ENCODE results near the gene CATSPER4. TPM values are rescaled to one million over a fixed set of nuclear protein-coding genes. Genes with fewer than 3 reads are reported as not detected.

CATSPER4 gene
- total RNA-seq, 5 donors from 2014 or later (not counting 1 experiment from before 2014, with no cell fraction given), result not detected

DNA sequence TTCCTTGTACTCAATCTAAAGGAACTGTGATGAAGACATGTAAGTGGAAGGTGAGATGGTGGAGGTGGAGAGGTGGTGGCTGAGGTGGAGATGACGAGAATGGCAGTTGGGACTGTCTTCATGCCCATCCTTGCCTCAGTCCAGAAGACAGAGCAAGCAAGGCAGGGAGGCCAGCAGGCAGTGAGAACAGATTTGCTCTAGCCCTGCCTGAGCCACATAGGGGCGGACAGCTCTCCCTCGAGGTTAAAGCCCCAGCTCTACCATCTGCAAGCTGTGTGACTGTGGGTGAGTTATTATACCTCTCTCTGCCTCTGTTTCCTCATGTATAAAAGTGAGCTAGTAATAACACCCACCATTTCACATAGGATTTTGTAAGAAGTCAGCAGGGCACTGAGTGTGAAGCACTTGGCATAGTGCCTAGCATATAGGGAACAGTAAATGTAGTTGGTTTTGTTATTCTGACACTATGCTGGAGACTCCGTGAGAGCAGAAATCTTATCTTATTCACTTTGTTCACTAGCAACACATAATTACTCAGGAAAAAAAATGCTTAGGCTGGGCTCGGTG is 36.4 kb upstream of the CATSPER4 start:
- peaks cover 12 to 23% of the 10 kb centered on the region in 2 donors for H3K27me3 Mint-ChIP-seq
- H3K4me1 ChIP-seq (ENCODE audit: control insufficient read depth in 1 of 2, extremely low read depth in 1 of 2, insufficient read depth in 2 of 2, low read length in 2 of 2), result peaks cover 0 to 6% of the 10 kb centered on the region in 2 experiments
- H3K4me3 Mint-ChIP-seq, result no peak overlapping the region
- peaks cover 0 to 3% (median 3%) of the 10 kb centered on the region in 3 donors for H3K4me1 Mint-ChIP-seq
- WGBS (ENCODE audit: insufficient coverage), result 100% methylated on average over 1 of the region's 5 CpGs
- H3K4me3 ChIP-seq (ENCODE audit: control insufficient read depth in 1 of 2, extremely low read depth in 1 of 2, low read length in 1 of 2), result no peak overlapping the region
- H3K9me3 Mint-ChIP-seq, result no peaks in the 10 kb centered on the region
- ChIA-PET CTCF (interaction anchor here in 1 of 2 donors (1.6 kb wide), 1 partner anchor 27 kb away, joined by 4 read pairs; no protein-coding TSS in a partner anchor), POLR2A (no interaction called here)
- H3K27ac ChIP-seq (ENCODE audit: low read length), result no peak overlapping the region
- no peaks in the 10 kb centered on the region for H3K36me3 Mint-ChIP-seq
- DNase-seq (no peak), ATAC-seq (replicated peaks in 1 of 4) (no peak)
- H3K36me3 ChIP-seq (ENCODE audit: control insufficient read depth in 2 of 2, extremely low read depth in 1 of 2, insufficient read depth in 1 of 2, low read length in 1 of 2), result no peaks in the 10 kb centered on the region
- peaks cover 0 to 49% of the 10 kb centered on the region in 2 experiments for H3K27me3 ChIP-seq (replicated peaks in 1 of 2; ENCODE audit: control insufficient read depth in 2 of 2, extremely low read depth in 1 of 2, insufficient read depth in 2 of 2, low read length in 1 of 2)
- no peaks in the 10 kb centered on the region for H3K9me3 ChIP-seq
- H3K27ac Mint-ChIP-seq, result no peak overlapping the region

DNA sequence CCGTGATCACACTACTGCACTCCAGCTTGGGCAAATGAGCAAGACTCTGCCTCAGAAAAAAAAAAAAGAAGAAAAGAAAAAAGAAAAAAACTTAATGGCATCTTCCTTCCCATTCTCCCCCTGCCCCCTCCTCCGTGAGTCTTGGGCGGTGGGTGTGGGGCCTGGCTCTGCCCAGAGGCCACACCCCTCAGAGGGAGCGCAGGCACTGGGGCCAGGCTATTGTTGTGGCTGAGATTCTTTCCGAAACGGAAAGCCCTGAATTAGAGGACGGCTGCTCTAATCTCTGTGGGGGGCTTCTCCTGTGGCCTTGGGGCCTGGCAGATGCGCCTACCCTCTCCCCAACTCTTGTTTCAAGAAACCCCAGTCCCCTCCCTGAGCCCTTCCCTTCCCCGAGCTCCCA is 35.7 kb upstream of the CATSPER4 start:
- no peaks in the 10 kb centered on the region for H3K9me3 Mint-ChIP-seq
- no peak overlapping the region for H3K27ac Mint-ChIP-seq
- ChIA-PET POLR2A (no interaction called here), CTCF (interaction anchor here in 1 of 2 donors (1.6 to 1.8 kb wide), 2 partner anchors 10 to 28 kb away, joined by 4 to 5 read pairs; no protein-coding TSS in a partner anchor)
- Histone ChIP-seq H3K27ac (ENCODE audit: low read length) (no peak overlapping the region), H3K36me3 (ENCODE audit: control insufficient read depth in 2 of 2, extremely low read depth in 1 of 2, insufficient read depth in 1 of 2, low read length in 1 of 2) (no peaks in the 10 kb centered on the region), H3K9me3 (no peaks in the 10 kb centered on the region), H3K27me3 (replicated peaks in 1 of 2; ENCODE audit: control insufficient read depth in 2 of 2, extremely low read depth in 1 of 2, insufficient read depth in 2 of 2, low read length in 1 of 2) (peaks cover 0 to 54% of the 10 kb centered on the region in 2 experiments), H3K4me1 (ENCODE audit: control insufficient read depth in 1 of 2, extremely low read depth in 1 of 2, insufficient read depth in 2 of 2, low read length in 2 of 2) (peaks cover 0 to 6% of the 10 kb centered on the region in 2 experiments), H3K4me3 (ENCODE audit: control insufficient read depth in 1 of 2, extremely low read depth in 1 of 2, low read length in 1 of 2) (no peak overlapping the region)
- H3K36me3 Mint-ChIP-seq, result no peaks in the 10 kb centered on the region
- H3K27me3 Mint-ChIP-seq, result peaks cover 12 to 28% of the 10 kb centered on the region in 2 donors
- peaks cover 0 to 3% (median 3%) of the 10 kb centered on the region in 3 donors for H3K4me1 Mint-ChIP-seq
- ATAC-seq (replicated peaks in 1 of 4) (no peak), DNase-seq (no peak)
- WGBS (ENCODE audit: insufficient coverage), result 71% methylated on average over 6 of the region's 9 CpGs
- H3K4me3 Mint-ChIP-seq, result no peak overlapping the region

DNA sequence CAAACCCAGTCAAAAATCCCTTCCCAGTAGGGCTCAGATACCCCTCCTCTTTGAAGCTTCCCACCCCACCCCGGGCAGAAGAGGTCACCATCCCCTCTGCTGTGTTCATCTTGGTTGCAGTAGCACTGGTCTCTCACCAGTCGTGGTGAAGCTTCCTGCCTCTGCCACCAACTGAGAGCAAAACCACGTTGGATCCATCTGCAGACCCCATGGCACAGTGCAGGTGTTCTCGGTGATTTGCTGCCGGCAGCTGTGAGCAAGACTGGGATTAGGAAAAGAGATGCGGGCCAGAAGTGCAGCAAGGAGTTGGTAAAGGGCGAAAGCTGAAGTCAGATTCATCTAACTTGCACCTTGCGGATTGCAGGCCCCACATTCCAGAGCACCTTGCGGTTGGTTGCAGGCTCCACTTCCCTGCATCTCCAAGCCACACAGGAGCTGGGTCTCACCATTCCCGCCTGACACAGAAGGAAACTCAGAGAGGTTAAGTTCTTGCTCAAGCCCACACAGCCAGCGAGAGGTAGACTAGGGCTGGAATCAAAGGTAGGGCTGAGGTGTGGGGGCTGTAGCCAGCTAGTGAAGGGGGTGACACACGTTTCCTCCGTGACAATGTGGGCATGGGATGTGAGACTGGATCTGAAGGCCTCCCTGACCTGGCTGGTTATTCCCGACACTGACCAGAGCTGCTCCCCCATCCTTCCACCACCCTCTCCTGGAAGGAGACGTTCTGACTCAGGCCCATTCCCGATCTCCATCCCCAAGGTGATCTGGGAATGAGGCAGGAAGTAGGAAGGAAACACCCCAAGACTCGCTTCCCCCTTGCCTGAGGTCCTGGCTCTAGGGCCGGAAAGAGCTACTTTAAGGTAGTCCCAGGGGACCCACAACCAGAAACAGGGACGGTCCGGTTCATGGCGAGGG is 34.8 kb upstream of the CATSPER4 start:
- Mint-ChIP-seq H3K4me3 (no peak overlapping the region), H3K9me3 (no peaks in the 10 kb centered on the region), H3K36me3 (no peaks in the 10 kb centered on the region), H3K4me1 (peaks cover 0 to 3% (median 3%) of the 10 kb centered on the region in 3 donors), H3K27ac (no peak overlapping the region), H3K27me3 (peaks cover 12 to 29% of the 10 kb centered on the region in 2 donors)
- ChIA-PET POLR2A (interaction anchor here in 1 of 2 donors (0.5 to 0.9 kb wide), 2 partner anchors 14 to 118 kb away, joined by 3 read pairs; partner anchors contain the start of gene ZNF593), CTCF (interaction anchor here in 1 of 2 donors (1.6 to 1.8 kb wide), 2 partner anchors 11 to 29 kb away, joined by 4 to 5 read pairs; no protein-coding TSS in a partner anchor)
- Histone ChIP-seq H3K9me3 (no peaks in the 10 kb centered on the region), H3K4me1 (ENCODE audit: control insufficient read depth in 1 of 2, extremely low read depth in 1 of 2, insufficient read depth in 2 of 2, low read length in 2 of 2) (peaks cover 0 to 6% of the 10 kb centered on the region in 2 experiments), H3K4me3 (ENCODE audit: control insufficient read depth in 1 of 2, extremely low read depth in 1 of 2, low read length in 1 of 2) (no peak overlapping the region), H3K36me3 (ENCODE audit: control insufficient read depth in 2 of 2, extremely low read depth in 1 of 2, insufficient read depth in 1 of 2, low read length in 1 of 2) (no peaks in the 10 kb centered on the region), H3K27ac (ENCODE audit: low read length) (no peak overlapping the region), H3K27me3 (replicated peaks in 1 of 2; ENCODE audit: control insufficient read depth in 2 of 2, extremely low read depth in 1 of 2, insufficient read depth in 2 of 2, low read length in 1 of 2) (peaks cover 0 to 63% of the 10 kb centered on the region in 2 experiments)
- ATAC-seq (replicated peaks in 1 of 4) (no peak), DNase-seq (no peak)
- WGBS (ENCODE audit: insufficient coverage), result 58% methylated on average over 13 of the region's 21 CpGs

DNA sequence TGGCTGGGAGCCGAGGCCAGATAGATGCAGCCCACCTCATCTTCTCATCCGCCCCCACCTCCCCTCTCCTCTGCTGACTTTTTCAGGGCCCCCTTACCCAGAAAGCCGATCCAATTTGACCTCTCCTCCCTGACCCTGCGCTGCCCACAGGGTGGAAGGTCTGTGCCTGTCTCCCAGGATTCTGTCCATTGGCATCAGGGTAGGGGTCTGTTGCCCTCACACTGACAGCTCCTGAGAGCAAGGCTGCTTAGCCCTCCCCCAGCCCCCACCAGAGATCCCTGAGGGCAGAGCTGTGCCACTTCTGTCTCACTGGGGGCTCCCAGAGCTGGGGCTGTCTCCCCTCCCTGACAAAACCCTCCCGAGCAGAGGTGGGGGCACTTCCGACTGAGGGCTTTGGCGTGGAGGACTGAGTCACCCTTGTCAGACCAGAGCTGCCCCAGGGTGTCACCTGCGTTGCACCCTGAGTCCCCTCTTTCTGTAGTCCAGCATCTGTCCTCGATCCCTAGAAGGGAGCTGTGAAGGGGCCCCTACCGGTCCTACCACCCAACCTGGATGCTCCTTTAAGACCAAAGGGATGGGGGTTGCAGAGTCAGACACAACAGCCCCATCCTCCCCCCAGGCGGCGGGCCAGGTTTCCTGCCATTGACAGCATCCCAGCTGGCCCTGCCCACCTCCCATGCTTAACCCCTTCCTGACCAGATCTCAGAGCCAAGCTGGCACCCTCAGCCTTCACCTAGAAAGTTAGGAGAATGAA is 33.9 kb upstream of the CATSPER4 start:
- no peak overlapping the region for H3K4me3 Mint-ChIP-seq
- no peaks in the 10 kb centered on the region for H3K36me3 Mint-ChIP-seq
- H3K27ac Mint-ChIP-seq, result no peak overlapping the region
- Histone ChIP-seq H3K36me3 (ENCODE audit: control insufficient read depth in 2 of 2, extremely low read depth in 1 of 2, insufficient read depth in 1 of 2, low read length in 1 of 2) (no peaks in the 10 kb centered on the region), H3K9me3 (no peaks in the 10 kb centered on the region), H3K27me3 (replicated peaks in 1 of 2; ENCODE audit: control insufficient read depth in 2 of 2, extremely low read depth in 1 of 2, insufficient read depth in 2 of 2, low read length in 1 of 2) (peaks cover 0 to 71% of the 10 kb centered on the region in 2 experiments), H3K27ac (ENCODE audit: low read length) (no peak overlapping the region), H3K4me1 (ENCODE audit: control insufficient read depth in 1 of 2, extremely low read depth in 1 of 2, insufficient read depth in 2 of 2, low read length in 2 of 2) (peaks cover 0 to 11% of the 10 kb centered on the region in 2 experiments), H3K4me3 (ENCODE audit: control insufficient read depth in 1 of 2, extremely low read depth in 1 of 2, low read length in 1 of 2) (no peak overlapping the region)
- 27% methylated on average over 9 of the region's 12 CpGs for WGBS (ENCODE audit: insufficient coverage)
- peak in 3 of 4 experiments; percentile 13 to 55 (median 44) for ATAC-seq (replicated peaks in 1 of 4)
- H3K27me3 Mint-ChIP-seq, result peaks cover 9 to 34% of the 10 kb centered on the region in 2 donors
- peak in 4 of 35 experiments; percentile 21 to 36 (median 22) for DNase-seq
- CTCF ChIA-PET, result interaction anchor here in 1 of 2 donors (1.0 to 1.8 kb wide), 2 partner anchors 11 kb away, joined by 3 to 5 read pairs; no protein-coding TSS in a partner anchor
- POLR2A ChIA-PET, result interaction anchor here in 1 of 2 donors (0.9 kb wide), 1 partner anchor 14 kb away, joined by 3 read pairs; the partner anchor contains the start of gene ZNF593
- no peaks in the 10 kb centered on the region for H3K9me3 Mint-ChIP-seq
- peaks cover 0 to 5% (median 3%) of the 10 kb centered on the region in 3 donors for H3K4me1 Mint-ChIP-seq

- Histone ChIP-seq H3K27me3 (replicated peaks in 1 of 2; ENCODE audit: control insufficient read depth in 2 of 2, extremely low read depth in 1 of 2, insufficient read depth in 2 of 2, low read length in 1 of 2) (peaks cover 4 to 87% of the 10 kb centered on the region in 2 experiments), H3K27ac (ENCODE audit: low read length) (no peak overlapping the region), H3K36me3 (ENCODE audit: control insufficient read depth in 2 of 2, extremely low read depth in 1 of 2, insufficient read depth in 1 of 2, low read length in 1 of 2) (no peaks in the 10 kb centered on the region), H3K4me1 (ENCODE audit: control insufficient read depth in 1 of 2, extremely low read depth in 1 of 2, insufficient read depth in 2 of 2, low read length in 2 of 2) (peaks cover 0 to 18% of the 10 kb centered on the region in 2 experiments), H3K4me3 (ENCODE audit: control insufficient read depth in 1 of 2, extremely low read depth in 1 of 2, low read length in 1 of 2) (no peak overlapping the region), H3K9me3 (no peaks in the 10 kb centered on the region)
- Mint-ChIP-seq H3K36me3 (no peaks in the 10 kb centered on the region), H3K9me3 (no peaks in the 10 kb centered on the region), H3K27me3 (peaks cover 14 to 43% of the 10 kb centered on the region in 2 donors), H3K4me3 (no peak overlapping the region), H3K27ac (no peak overlapping the region), H3K4me1 (peaks cover 5 to 9% (median 8%) of the 10 kb centered on the region in 3 donors)
- 96% methylated on average over 3 of the region's 5 CpGs for WGBS (ENCODE audit: insufficient coverage)
- ChIA-PET POLR2A (no interaction called here), CTCF (interaction anchor here in 1 of 2 donors (1.0 kb wide), 1 partner anchor 12 kb away, joined by 3 read pairs; no protein-coding TSS in a partner anchor)
- ATAC-seq (replicated peaks in 1 of 4) (no peak), DNase-seq (no peak)
These were observed 32.0 kb upstream of the CATSPER4 start for GRCh38 chr1:26158271-26158907.
